HCT116 (cell line): Measurements from ENCODE around the gene PNLIP. TPM values are rescaled to one million over a fixed set of nuclear protein-coding genes. Genes with fewer than 3 reads are reported as not detected.

ENCODE experiments used
- ATAC-seq: fragments of 200-7000 bp; cut with Tn5 transposase; 2 replicates; pipeline ENCODE4 v1.9.1; 2020; ENCODE audit warnings: mild to moderate bottlenecking, moderate library complexity
- BruUV-seq: library from RNA; stranded (reverse); fragments of 400-500 nt; replicated peaks from 2 replicates; lab custom pipeline; 2021; lab: Mats Ljungman, UMichigan
- CTCF ChIA-PET: fragments of 300-600 bp; sonication (Branson Sonifier 250); formaldehyde crosslinking; loops from one replicate; lab custom pipeline; 2021; ENCODE audit warnings: antibody characterized with exemption; lab: Charles Lee
- POLR2A ChIA-PET: fragments of 300-600, 350-600 bp; sonication (Branson Sonifier 250); formaldehyde crosslinking; loops from one replicate; lab custom pipeline; 2021; ENCODE audit warnings: antibody characterized with exemption; lab: Charles Lee
- RAD21 ChIA-PET, 2 experiments: fragments of 300-600 bp; sonication (Branson Sonifier 250); formaldehyde crosslinking; loops; one replicate each; lab custom pipeline; 2023; ENCODE audit warnings: low total read pairs in 2 of 2; ENCODE audit not compliant: uncharacterized antibody in 2 of 2, unreplicated experiment in 2 of 2, low non-redundant PET in 1 of 2; lab: Charles Lee
- DNase-seq: peaks from one replicate; pipeline ENCODE4 v3.0.0-alpha.2; 2010; ENCODE audit warnings: low read depth, low spot score
- H2AFZ ChIP-seq: fragments of 200-600 bp; shearing (Covaris generic), sonication (generic); 2 replicates; pipeline ENCODE4 v1.6.1; 2017; ENCODE audit warnings: low read depth, mixed run types, mixed read lengths, antibody characterized with exemption, low read length; ENCODE audit not compliant: poor library complexity, severe bottlenecking
- H3K27ac ChIP-seq: 2 replicates; pipeline ENCODE4 v1.5.1; 2012; ENCODE audit warnings: low read depth, low read length
- H3K27me3 ChIP-seq: fragments of 200-600 bp; sonication (generic); 2 replicates; pipeline ENCODE4 v1.6.1; 2016; ENCODE audit warnings: mixed run types, low read length, mixed read lengths; ENCODE audit not compliant: insufficient read depth
- H3K36me3 ChIP-seq, 2 experiments: fragments of 200-500 bp in 1 of 2; fragments of 200-600 bp in 1 of 2; sonication (Bioruptor generic) in 1 of 2; sonication (generic) in 1 of 2; 2 replicates each; pipeline versions ENCODE4 v1.5.1 to v1.6.1; 2014 to 2016; ENCODE audit warnings: low read length in 2 of 2, inconsistent platforms in 1 of 2, mixed read lengths in 1 of 2, mixed run types in 1 of 2; ENCODE audit not compliant: insufficient read depth in 2 of 2, control insufficient read depth in 1 of 2
- H3K4me1 ChIP-seq, 2 experiments: fragments of 200-600 bp in 1 of 2; sonication (generic) in 1 of 2; 2 replicates each; pipeline versions ENCODE4 v1.5.1 to v1.6.1; 2012 to 2017; ENCODE audit warnings: low read length in 2 of 2, inconsistent platforms in 1 of 2, mild to moderate bottlenecking in 1 of 2, mixed read lengths in 1 of 2, mixed run types in 1 of 2, moderate library complexity in 1 of 2; ENCODE audit not compliant: insufficient read depth in 2 of 2, control insufficient read depth in 1 of 2
- H3K4me2 ChIP-seq: fragments of 200-600 bp; sonication (generic); 2 replicates; pipeline ENCODE4 v1.6.1; 2017; ENCODE audit warnings: mixed run types, low read length, mixed read lengths
- H3K4me3 ChIP-seq, 2 experiments: fragments of 200-600 bp in 1 of 2; sonication (generic) in 1 of 2; replicated peaks in 1 of 2; 2 replicates each; pipeline ENCODE4 v1.5.1; 2011 to 2016; ENCODE audit warnings: low read length in 2 of 2, control low read depth in 1 of 2, low read depth in 1 of 2, mild to moderate bottlenecking in 1 of 2, mixed read lengths in 1 of 2, mixed run types in 1 of 2
- H3K79me2 ChIP-seq: fragments of 200-600 bp; sonication (generic); 2 replicates; pipeline ENCODE4 v1.6.1; 2017; ENCODE audit warnings: mild to moderate bottlenecking, mixed run types, low read length, moderate library complexity, mixed read lengths; ENCODE audit not compliant: insufficient read depth
- H3K9ac ChIP-seq: fragments of 200-600 bp; sonication (generic); 2 replicates; pipeline ENCODE4 v1.6.1; 2016; ENCODE audit warnings: low read length, mixed read lengths
- H3K9me2 ChIP-seq: fragments of 200-600 bp; sonication (generic), shearing (Covaris generic); 2 replicates; pipeline ENCODE4 v1.6.1; 2017; ENCODE audit warnings: mixed run types, mild to moderate bottlenecking, moderate library complexity; ENCODE audit not compliant: insufficient read depth
- H3K9me3 ChIP-seq, 2 experiments: fragments of 200-500 bp in 1 of 2; fragments of 200-600 bp in 1 of 2; sonication (Bioruptor generic) in 1 of 2; sonication (generic) in 1 of 2; 2 replicates each; pipeline ENCODE4 v1.6.1; 2014 to 2017; ENCODE audit warnings: low read length in 2 of 2, mixed read lengths in 2 of 2, inconsistent platforms in 1 of 2, low read depth in 1 of 2, mild to moderate bottlenecking in 1 of 2, mixed run types in 1 of 2, moderate library complexity in 1 of 2; ENCODE audit not compliant: control insufficient read depth in 1 of 2, insufficient read depth in 1 of 2
- H4K20me1 ChIP-seq: fragments of 200-600 bp; sonication (generic), shearing (Covaris generic); 2 replicates; pipeline ENCODE4 v1.6.1; 2017; ENCODE audit warnings: mixed run types, mild to moderate bottlenecking, moderate library complexity; ENCODE audit not compliant: insufficient read depth
- ATF3 ChIP-seq: IDR thresholded peaks from 2 replicates; pipeline ENCODE4 v1.6.1; 2012
- CBX3 ChIP-seq: IDR thresholded peaks from 2 replicates; pipeline ENCODE4 v1.6.1; 2012; ENCODE audit warnings: low read depth
- CEBPB ChIP-seq: IDR thresholded peaks from 2 replicates; pipeline ENCODE4 v1.6.1; 2012; ENCODE audit warnings: low read depth
- CTCF ChIP-seq, 3 experiments: fragments of 200-600 bp in 1 of 3; sonication (generic) in 1 of 3; IDR thresholded peaks in 2 of 3; conservative IDR thresholded peaks in 1 of 3; 2 replicates each; pipeline ENCODE4 v1.5.1; 2012 to 2017; ENCODE audit warnings: low read depth in 2 of 3, low read length in 2 of 3, antibody characterized with exemption in 1 of 3, borderline replicate concordance in 1 of 3, control low read depth in 1 of 3, mild to moderate bottlenecking in 1 of 3, mixed read lengths in 1 of 3, mixed run types in 1 of 3, moderate library complexity in 1 of 3; ENCODE audit not compliant: insufficient read depth in 1 of 3
- EGR1 ChIP-seq: IDR thresholded peaks from 2 replicates; pipeline ENCODE4 v1.6.1; 2012; ENCODE audit warnings: low read depth
- EZH2phosphoT487 ChIP-seq: fragments of 200-600 bp; IDR thresholded peaks from 2 replicates; pipeline ENCODE4 v1.6.1; 2018; ENCODE audit warnings: antibody characterized with exemption, borderline replicate concordance
- FOSL1 ChIP-seq: IDR thresholded peaks from 2 replicates; pipeline ENCODE4 v1.6.1; 2012; ENCODE audit warnings: low read depth
- JUND ChIP-seq: IDR thresholded peaks from 2 replicates; pipeline ENCODE4 v1.6.1; 2012
- POLR2A ChIP-seq: IDR thresholded peaks from 2 replicates; pipeline ENCODE4 v1.7.0; 2011; ENCODE audit warnings: borderline replicate concordance; ENCODE audit not compliant: insufficient read depth, insufficient read length; ENCODE audit errors: extremely low read depth
- POLR2AphosphoS5 ChIP-seq: IDR thresholded peaks from 2 replicates; pipeline ENCODE4 v1.6.1; 2011; ENCODE audit warnings: mild to moderate bottlenecking, low read depth, low read length, moderate library complexity
- RAD21 ChIP-seq: IDR thresholded peaks from 2 replicates; pipeline ENCODE4 v1.6.1; 2012; ENCODE audit warnings: low read depth, mild to moderate bottlenecking
- REST ChIP-seq: IDR thresholded peaks from 2 replicates; pipeline ENCODE4 v1.6.1; 2012; ENCODE audit warnings: low read depth
- SRF ChIP-seq: IDR thresholded peaks from 2 replicates; pipeline ENCODE4 v1.6.1; 2012; ENCODE audit warnings: low read depth
- YY1 ChIP-seq: IDR thresholded peaks from 2 replicates; pipeline ENCODE4 v1.6.1; 2011; ENCODE audit warnings: low read length, low read depth, moderate library complexity, mild to moderate bottlenecking; ENCODE audit not compliant: insufficient replicate concordance; ENCODE audit errors: extremely low read depth
- ZFX ChIP-seq: fragments of 450-650 bp; IDR thresholded peaks from 2 replicates; pipeline ENCODE4 v1.6.1; 2017
- intact Hi-C: fragments of 100-400 bp; cut with micrococcal nuclease; formaldehyde crosslinking; loops from 2 replicates; pipeline ENCODE4 v1.10.0; 2022
- total RNA-seq: library from RNA; stranded (reverse); gene quantifications from one replicate; pipeline ENCODE4 v1.2.1, GENCODE V29; 2021; ENCODE audit not compliant: unreplicated experiment

PNLIP gene
- total RNA-seq, 1 experiment from 2014 or later: 1.3 TPM

- no peak for DNase-seq
- no peaks in the 10 kb centered on the region for H3K4me1 ChIP-seq
- no peaks in the 10 kb centered on the region for H3K9me2 ChIP-seq
- no peaks in the 10 kb centered on the region; the same call in 1 of the 2 replicates for H4K20me1 ChIP-seq
- BruUV-seq: no TSS peak
- intact Hi-C loops: no loop called here
- H3K79me2 ChIP-seq: no peaks in the 10 kb centered on the region
- H3K27me3 ChIP-seq: peaks cover 32% of the 10 kb centered on the region
- no peak overlapping the region for H3K4me2 ChIP-seq
- H3K36me3 ChIP-seq: no peaks in the 10 kb centered on the region
- POLR2A ChIA-PET: no interaction called here
- CTCF ChIA-PET: no interaction called here
- no peak for TF ChIP-seq JUND
- TF ChIP-seq, all 23 proteins: peak for 0
- Histone ChIP-seq H3K9ac (no peak overlapping the region), H3K4me3 (no peak overlapping the region), H3K27ac (no peak overlapping the region), H2AFZ (no peak overlapping the region), H3K9me3 (no peaks in the 10 kb centered on the region)
- RAD21 ChIA-PET: no interaction called here
- no peak for ATAC-seq
Observed at GRCh38 chr10:116602648-116603400, 57.1 kb downstream of the PNLIP start.

- ATAC-seq (no peak), DNase-seq (no peak)
- no peak overlapping the region for H3K27ac ChIP-seq
- no peaks in the 10 kb centered on the region for H3K36me3 ChIP-seq
- ChIA-PET RAD21 (no interaction called here), POLR2A (no interaction called here), CTCF (no interaction called here)
- H3K9ac ChIP-seq: no peak overlapping the region
- H3K9me2 ChIP-seq: no peaks in the 10 kb centered on the region
- no peaks in the 10 kb centered on the region for H3K79me2 ChIP-seq
- H3K27me3 ChIP-seq: peaks cover 12% of the 10 kb centered on the region
- no TSS peak for BruUV-seq
- no peak overlapping the region for H2AFZ ChIP-seq
- no peaks in the 10 kb centered on the region for H3K4me1 ChIP-seq
- H3K4me3 ChIP-seq: no peak overlapping the region
- intact Hi-C loops: no loop called here
- H3K4me2 ChIP-seq: no peak overlapping the region
- H3K9me3 ChIP-seq: no peaks in the 10 kb centered on the region
- H4K20me1 ChIP-seq: no peaks in the 10 kb centered on the region; the same call in 1 of the 2 replicates
- TF ChIP-seq CTCF (IDR thresholded peaks at IDR 0.05 in 2 of 3, conservative IDR thresholded peaks at IDR 0.05 in 1 of 3; ENCODE audit: borderline replicate concordance in 1 of 3, insufficient read depth in 1 of 3, low read depth in 2 of 3, low read length in 2 of 3) (no peak), FOSL1 (no peak), ATF3 (no peak), EGR1 (no peak), CEBPB (no peak), EZH2phosphoT487 (no peak), POLR2AphosphoS5 (no peak), POLR2A (no peak), JUND (no peak), CBX3 (no peak), SRF (no peak), ZFX (no peak), REST (no peak), RAD21 (no peak), YY1 (no peak)
Observed at GRCh38 chr10:116606061-116606483, 60.3 kb downstream of the PNLIP start.
